ENCODE measurements around the gene SYNDIG1.

SYNDIG1 gene

GRCh38 chr20:24449026-24449720 lies 20.3 kb upstream of the SYNDIG1 start:
- no peak for DNase-seq

- no peak for DNase-seq
These were observed 19.3 kb upstream of the SYNDIG1 start for GRCh38 chr20:24450177-24450576.

- DNase-seq: no peak
These were observed 18.6 kb upstream of the SYNDIG1 start for GRCh38 chr20:24450624-24451376.

- DNase-seq: no peak
These were observed 18.0 kb upstream of the SYNDIG1 start for GRCh38 chr20:24451428-24451827.

- no peak for DNase-seq
These were observed 17.4 kb upstream of the SYNDIG1 start for GRCh38 chr20:24452016-24452415.

- DNase-seq: no peak
These were observed 16.8 kb upstream of the SYNDIG1 start for GRCh38 chr20:24452498-24453127.

- no peak for DNase-seq
These were observed 15.6 kb upstream of the SYNDIG1 start for GRCh38 chr20:24453869-24454268.

DNA sequence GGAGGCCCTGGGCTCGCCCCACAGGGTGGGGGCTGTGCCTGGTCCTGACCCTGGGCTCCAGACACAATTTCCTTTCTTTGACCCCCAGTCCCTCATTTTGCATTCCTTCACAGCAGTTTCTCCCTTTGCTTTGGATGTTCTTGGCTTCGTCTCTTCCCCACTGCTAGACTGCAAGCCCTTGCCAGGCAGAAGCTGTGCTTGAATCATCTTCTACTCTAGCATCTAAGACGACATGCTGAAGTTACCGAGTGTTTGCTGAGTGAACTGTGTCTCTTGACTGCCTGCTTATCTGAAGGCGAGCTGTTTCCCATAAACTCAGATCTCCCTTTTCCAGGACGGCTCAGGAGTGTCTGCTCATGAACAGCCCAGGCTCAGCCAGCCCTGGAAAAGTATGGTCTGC lies 14.3 kb upstream of the SYNDIG1 start:
- DNase-seq: no peak

GRCh38 chr20:24456398-24456781 lies 13.0 kb upstream of the SYNDIG1 start:
- DNase-seq: no peak

GRCh38 chr20:24458436-24458835 lies 11.0 kb upstream of the SYNDIG1 start:
- DNase-seq: no peak

DNA sequence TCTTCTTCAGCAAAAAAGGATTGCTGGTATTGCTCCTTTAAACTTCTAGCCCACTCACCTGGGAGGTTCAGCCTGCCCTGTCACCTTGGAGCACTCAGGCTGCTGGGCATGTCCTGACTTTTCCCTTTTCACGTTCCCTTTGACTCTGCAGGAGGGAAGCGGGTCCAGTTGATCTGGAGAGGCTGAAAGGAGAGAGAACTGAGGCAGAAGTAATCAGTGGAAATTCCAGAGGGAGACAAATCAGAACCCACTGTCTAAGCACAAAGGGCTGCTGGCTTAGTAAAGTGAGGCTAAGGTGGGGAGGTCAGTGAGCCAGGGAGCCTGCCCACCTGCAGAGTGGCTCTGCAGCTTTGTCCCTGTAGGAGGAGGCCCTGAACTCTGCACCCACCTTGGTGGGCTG lies 9.7 kb upstream of the SYNDIG1 start:
- no peak for DNase-seq

- no peak for DNase-seq
These were observed 8.7 kb upstream of the SYNDIG1 start for GRCh38 chr20:24460712-24461111.

DNA sequence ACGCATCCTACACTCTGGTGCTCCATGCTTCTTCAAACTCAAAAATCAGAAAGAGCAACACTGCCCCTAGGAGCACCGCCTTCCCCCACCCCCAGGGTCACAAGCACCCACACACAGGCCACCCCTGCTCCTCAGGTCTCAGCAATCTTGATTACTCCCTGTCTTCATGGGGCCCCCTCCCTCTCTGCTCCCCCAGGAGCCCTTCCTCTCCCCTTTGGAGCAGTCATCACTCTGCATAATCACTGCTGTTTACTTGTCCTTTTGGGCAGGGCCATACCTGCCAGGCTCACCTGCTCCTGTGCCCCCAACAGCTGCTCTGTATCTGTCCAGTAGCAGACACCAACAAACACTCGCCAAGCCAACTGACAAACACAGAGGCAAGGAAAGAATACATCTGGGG lies 7.6 kb upstream of the SYNDIG1 start:
- no peak for DNase-seq

GRCh38 chr20:24462460-24463010 lies 6.9 kb upstream of the SYNDIG1 start:
- no peak for DNase-seq

DNA sequence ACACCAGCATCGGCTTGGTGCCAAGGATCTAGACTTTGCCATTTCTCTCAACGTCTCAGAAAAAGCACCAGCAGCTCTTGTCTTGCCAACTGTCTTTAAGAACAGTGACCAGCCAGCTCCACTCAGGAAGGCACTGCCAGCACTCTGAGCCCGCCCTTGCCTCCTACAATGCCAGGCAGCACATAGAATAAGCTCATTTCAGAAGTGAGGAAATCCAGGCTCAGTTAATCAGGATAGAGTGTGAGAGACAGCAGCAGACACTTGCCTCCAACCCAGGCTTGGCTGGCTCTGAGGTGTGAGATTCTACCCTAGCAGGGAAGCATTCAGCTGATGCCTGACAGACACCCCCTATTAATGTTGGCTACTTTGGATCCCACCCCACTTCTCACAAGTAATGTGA lies 4.3 kb upstream of the SYNDIG1 start:
- DNase-seq: no peak

DNA sequence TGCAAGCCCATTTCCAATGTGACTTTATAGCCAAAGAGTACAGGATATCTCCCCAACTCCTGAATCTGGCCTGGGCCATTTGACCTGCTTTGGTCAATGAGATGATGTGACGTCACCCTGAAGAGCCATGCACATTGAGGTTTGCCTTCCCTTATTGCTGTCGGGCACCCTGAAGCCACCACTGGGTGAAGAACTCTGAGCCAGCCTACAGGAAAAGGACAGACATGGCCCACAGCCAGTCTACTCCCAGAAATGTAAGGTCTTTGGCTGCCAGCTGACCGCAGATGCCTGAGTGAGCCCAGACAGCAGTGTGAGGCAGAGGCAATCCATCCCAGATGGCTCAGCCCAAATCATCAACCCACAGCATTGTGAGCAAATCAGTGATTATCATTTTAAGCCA lies 3.7 kb upstream of the SYNDIG1 start:
- no peak for DNase-seq

GRCh38 chr20:24468401-24469115 lies 871 bp upstream of the SYNDIG1 start:
- no peak for DNase-seq

GRCh38 chr20:24469894-24470745 lies 691 bp downstream of the SYNDIG1 start:
- DNase-seq: no peak

- DNase-seq: no peak
These were observed 1.5 kb downstream of the SYNDIG1 start for GRCh38 chr20:24470746-24471582.

DNA sequence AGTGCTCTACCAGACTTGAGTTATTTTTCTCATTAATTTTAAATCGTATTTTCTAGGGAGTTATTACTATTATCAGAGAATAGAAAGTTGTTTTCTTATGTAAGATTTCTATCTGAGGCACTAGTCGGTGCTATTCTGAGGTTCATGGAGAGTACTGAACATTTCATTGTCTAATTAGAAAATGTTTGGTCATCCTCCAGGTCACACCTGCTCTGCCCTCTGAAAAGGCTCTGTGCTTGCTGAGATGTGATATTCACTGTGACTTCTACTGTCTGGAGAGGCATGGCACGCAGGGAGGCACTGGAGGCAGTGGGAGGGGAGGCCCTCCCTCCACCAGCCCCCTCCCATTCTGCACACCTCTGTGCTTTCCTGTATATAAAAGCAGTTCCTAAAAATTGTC lies 3.0 kb downstream of the SYNDIG1 start:
- no peak for DNase-seq

Data from NCI-H1930 (cell line).